Endothelial cell of umbilical vein (primary cell): ENCODE data around the gene TWF2. TPM values are rescaled to one million over a fixed set of nuclear protein-coding genes. Genes with fewer than 3 reads are reported as not detected.

Experiments
- BruUV-seq: library from RNA; stranded (reverse); fragments of 400-500 nt; replicated peaks from 2 replicates; lab custom pipeline; 2021; lab: Mats Ljungman, UMichigan
- CTCF ChIA-PET: fragments of 300-600, 350-600 bp; sonication (Branson Sonifier 250); formaldehyde crosslinking; loops from one replicate; lab custom pipeline; 2021; ENCODE audit warnings: antibody characterized with exemption, inconsistent platforms; lab: Charles Lee
- POLR2A ChIA-PET: fragments of 300-600, 350-600 bp; sonication (Branson Sonifier 250); formaldehyde crosslinking; loops from one replicate; lab custom pipeline; 2021; ENCODE audit warnings: antibody characterized with exemption, inconsistent platforms; lab: Charles Lee
- DNase-seq: peaks from one replicate; pipeline ENCODE4 v3.0.0-alpha.2; 2011; ENCODE audit warnings: low read depth, low spot score
- FAIRE-seq: peaks from 2 replicates; lab custom pipeline; 2011; peaks lifted over from hg19 to GRCh38; lab: Jason Lieb, UNC
- H2AFZ ChIP-seq: 2 replicates; pipeline ENCODE4 v1.6.0; 2012; ENCODE audit warnings: low read depth, low read length, control low read depth, inconsistent platforms
- H3K27ac ChIP-seq: 2 replicates; pipeline ENCODE4 v1.5.1; 2011; ENCODE audit warnings: low read depth, mild to moderate bottlenecking, control low read depth, low read length, moderate library complexity; ENCODE audit not compliant: insufficient read depth
- H3K27me3 ChIP-seq, 2 experiments: 2 replicates each; pipeline versions ENCODE4 v1.6.0 to v1.6.1; 2011; ENCODE audit warnings: low read length in 2 of 2, mixed read lengths in 1 of 2; ENCODE audit not compliant: control insufficient read depth in 2 of 2, insufficient read depth in 2 of 2
- H3K36me3 ChIP-seq, 2 experiments: 2 replicates in 1 of 2; 3 replicates in 1 of 2; pipeline ENCODE4 v1.5.1; 2011; ENCODE audit warnings: low read length in 2 of 2, mild to moderate bottlenecking in 1 of 2, moderate library complexity in 1 of 2; ENCODE audit not compliant: control insufficient read depth in 2 of 2, insufficient read depth in 2 of 2; ENCODE audit errors: extremely low read depth in 1 of 2
- H3K4me1 ChIP-seq: 3 replicates; pipeline ENCODE4 v1.5.1; 2011; ENCODE audit warnings: mild to moderate bottlenecking, low read length; ENCODE audit not compliant: control insufficient read depth, insufficient read depth; ENCODE audit errors: extremely low read depth
- H3K4me2 ChIP-seq: 2 replicates; pipeline ENCODE4 v1.6.1; 2011; ENCODE audit warnings: low read length, control low read depth, mixed read lengths; ENCODE audit not compliant: insufficient read depth
- H3K4me3 ChIP-seq, 3 experiments: fragments of 200-600 bp in 1 of 3; sonication (generic), shearing (Covaris generic) in 1 of 3; replicated peaks in 1 of 3; 2 replicates each; pipeline ENCODE4 v1.5.1; 2011 to 2016; ENCODE audit warnings: control low read depth in 3 of 3, low read length in 3 of 3, mild to moderate bottlenecking in 2 of 3, inconsistent platforms in 1 of 3, low read depth in 1 of 3, moderate library complexity in 1 of 3; ENCODE audit not compliant: insufficient read depth in 1 of 3
- H3K79me2 ChIP-seq: 2 replicates; pipeline ENCODE4 v1.6.0; 2012; ENCODE audit warnings: low read length, inconsistent platforms; ENCODE audit not compliant: control insufficient read depth, insufficient read depth
- H3K9ac ChIP-seq: replicated peaks from 2 replicates; pipeline ENCODE3; 2011; ENCODE audit warnings: low read length, control low read depth; ENCODE audit not compliant: insufficient read depth; ENCODE audit errors: extremely low read depth
- H3K9me1 ChIP-seq: replicated peaks from 3 replicates; pipeline ENCODE4 v1.6.0; 2011; ENCODE audit warnings: mild to moderate bottlenecking, low read length; ENCODE audit not compliant: control insufficient read depth, insufficient read depth; ENCODE audit errors: extremely low read depth
- H3K9me3 ChIP-seq: replicated peaks from 2 replicates; pipeline ENCODE4 v1.5.1; 2012; ENCODE audit warnings: low read length, inconsistent platforms; ENCODE audit not compliant: control insufficient read depth, insufficient read depth
- H4K20me1 ChIP-seq: replicated peaks from 2 replicates; pipeline ENCODE3; 2011; ENCODE audit warnings: mild to moderate bottlenecking, low read length; ENCODE audit not compliant: control insufficient read depth, insufficient read depth; ENCODE audit errors: extremely low read depth
- EZH2 ChIP-seq: IDR thresholded peaks from 2 replicates; pipeline ENCODE4 v1.6.1; 2012; ENCODE audit warnings: borderline replicate concordance, low read depth, mild to moderate bottlenecking, moderate library complexity, low read length, inconsistent platforms; ENCODE audit not compliant: severe bottlenecking
- FOS ChIP-seq: IDR thresholded peaks from 2 replicates; pipeline ENCODE4 v1.6.1; 2011; ENCODE audit warnings: mild to moderate bottlenecking, low read length, moderate library complexity, borderline replicate concordance; ENCODE audit not compliant: insufficient read depth
- GATA2 ChIP-seq: IDR thresholded peaks from 2 replicates; pipeline ENCODE4 v1.7.0; 2011; ENCODE audit warnings: low read depth, mild to moderate bottlenecking, moderate library complexity, mixed read lengths, low read length; ENCODE audit not compliant: insufficient read length, insufficient read depth
- JUN ChIP-seq: IDR thresholded peaks from 2 replicates; pipeline ENCODE4 v1.6.1; 2011; ENCODE audit warnings: borderline replicate concordance, low read depth; ENCODE audit not compliant: insufficient read length, insufficient read depth
- MYC ChIP-seq: IDR thresholded peaks from one replicate; pipeline ENCODE4 v1.6.1; 2011; ENCODE audit warnings: mild to moderate bottlenecking, low read depth, low read length
- POLR2A ChIP-seq: IDR thresholded peaks from 2 replicates; pipeline ENCODE4 v1.6.1; 2012; ENCODE audit warnings: low read depth, mild to moderate bottlenecking, control low read depth, low read length
- POLR2AphosphoS5 ChIP-seq: IDR thresholded peaks from 2 replicates; pipeline ENCODE4 v1.6.1; 2012; ENCODE audit warnings: low read depth, mild to moderate bottlenecking, control low read depth, low read length, moderate library complexity; ENCODE audit not compliant: insufficient read depth
- dilution Hi-C: fragments of 300-500 bp; cut with MboI; formaldehyde crosslinking; loops from one replicate; pipeline ENCODE4 v1.15.0; 2019; ENCODE audit warnings: low sequenced_read_pairs; ENCODE audit not compliant: extremely low pct_ligation_motif_present
- intact Hi-C: fragments of 100-400 bp; cut with micrococcal nuclease; formaldehyde crosslinking; loops from one replicate; pipeline ENCODE4 v1.10.0; 2022
- polyA plus RNA-seq, 4 experiments: library from polyadenylated mRNA; depleted of rRNA in 3 of 4; stranded (reverse) in 3 of 4; unstranded in 1 of 4; fragments of >200 nt; gene quantifications; 2 replicates each; pipeline versions ENCODE4 v1.2.1 to v1.2.3, GENCODE V29; 2011 to 2012; ENCODE audit warnings: missing spikeins in 1 of 4
- total RNA-seq: library from RNA; stranded (reverse); gene quantifications from 2 replicates; pipeline ENCODE4 v1.2.3, GENCODE V29; 2021
- TF ChIP-seq, protein P1 (sequence below): IDR thresholded peaks from 2 replicates; pipeline ENCODE4 v1.6.1; 2011; ENCODE audit not compliant: insufficient read depth, insufficient read length
- TF ChIP-seq, protein P2 (sequence below), 2 donors: IDR thresholded peaks; 1 replicate in 1 of 2; 2 replicates in 1 of 2; pipeline ENCODE4 v1.5.1; 2011; ENCODE audit warnings: low read length in 2 of 2, mild to moderate bottlenecking in 2 of 2, moderate library complexity in 2 of 2, control low read depth in 1 of 2, inconsistent platforms in 1 of 2, low read depth in 1 of 2; ENCODE audit not compliant: insufficient read depth in 1 of 2; ENCODE audit errors: extremely low read depth in 1 of 2

The TWF2 gene
- total and polyA plus RNA-seq, 2 donors (not counting 3 experiments of a cell fraction or from before 2014, with no cell fraction given), result 82.9 to 134 TPM

DNA sequence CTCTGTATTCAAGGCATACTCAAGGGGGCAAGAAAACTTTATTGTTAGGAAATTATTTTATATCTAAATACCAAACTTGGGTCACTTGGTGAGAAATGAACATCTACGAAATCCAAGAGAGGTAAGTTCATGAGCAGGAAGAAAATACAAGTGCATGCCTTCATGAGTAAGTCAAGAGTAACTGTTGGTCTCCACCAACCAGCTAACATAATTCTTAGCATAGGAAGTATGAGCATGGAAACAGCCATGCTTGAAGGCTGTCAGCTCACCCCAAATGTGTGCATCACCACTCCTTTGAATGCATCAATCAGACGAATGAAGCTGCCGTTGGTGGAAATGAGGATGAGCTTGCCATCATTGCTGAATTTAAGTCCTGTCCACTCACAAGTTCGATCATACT is 20.5 kb upstream of the TWF2 start:
- intact Hi-C loops (loop anchor here (1.0 kb wide), 1 partner anchor 11 kb away; no protein-coding TSS in a partner anchor), dilution Hi-C loops (no loop called here)
- Histone ChIP-seq H3K4me1 (peaks cover 15% of the 10 kb centered on the region), H2AFZ (no peak overlapping the region), H3K27ac (peak overlapping the region; percentile 54), H3K9me3 (no peaks in the 10 kb centered on the region), H3K36me3 (peaks cover 50 to 53% of the 10 kb centered on the region in 2 experiments), H3K4me3 (no peak overlapping the region), H3K79me2 (peaks cover 57% of the 10 kb centered on the region), H3K9ac (no peak overlapping the region), H3K9me1 (no peaks in the 10 kb centered on the region), H4K20me1 (no peaks in the 10 kb centered on the region), H3K4me2 (no peak overlapping the region), H3K27me3 (no peaks in the 10 kb centered on the region)
- ChIA-PET CTCF (interaction anchor here (0.9 to 4.2 kb wide), 11 partner anchors 12 to 187 kb away, joined by 3 to 25 read pairs (median 5); partner anchors contain the start of genes PPM1M, TWF2 and WDR82), POLR2A (interaction anchor here (0.9 kb wide), 1 partner anchor 19 kb away, joined by 5 read pairs; the partner anchor contains the start of gene WDR82)
- BruUV-seq, result no TSS peak
- TF ChIP-seq, protein P1, sequence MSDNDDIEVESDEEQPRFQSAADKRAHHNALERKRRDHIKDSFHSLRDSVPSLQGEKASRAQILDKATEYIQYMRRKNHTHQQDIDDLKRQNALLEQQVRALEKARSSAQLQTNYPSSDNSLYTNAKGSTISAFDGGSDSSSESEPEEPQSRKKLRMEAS, result no peak
- TF ChIP-seq POLR2A (no peak), FOS (no peak), POLR2AphosphoS5 (no peak), MYC (no peak), GATA2 (no peak), EZH2 (no peak), JUN (no peak)
- TF ChIP-seq, protein P2, sequence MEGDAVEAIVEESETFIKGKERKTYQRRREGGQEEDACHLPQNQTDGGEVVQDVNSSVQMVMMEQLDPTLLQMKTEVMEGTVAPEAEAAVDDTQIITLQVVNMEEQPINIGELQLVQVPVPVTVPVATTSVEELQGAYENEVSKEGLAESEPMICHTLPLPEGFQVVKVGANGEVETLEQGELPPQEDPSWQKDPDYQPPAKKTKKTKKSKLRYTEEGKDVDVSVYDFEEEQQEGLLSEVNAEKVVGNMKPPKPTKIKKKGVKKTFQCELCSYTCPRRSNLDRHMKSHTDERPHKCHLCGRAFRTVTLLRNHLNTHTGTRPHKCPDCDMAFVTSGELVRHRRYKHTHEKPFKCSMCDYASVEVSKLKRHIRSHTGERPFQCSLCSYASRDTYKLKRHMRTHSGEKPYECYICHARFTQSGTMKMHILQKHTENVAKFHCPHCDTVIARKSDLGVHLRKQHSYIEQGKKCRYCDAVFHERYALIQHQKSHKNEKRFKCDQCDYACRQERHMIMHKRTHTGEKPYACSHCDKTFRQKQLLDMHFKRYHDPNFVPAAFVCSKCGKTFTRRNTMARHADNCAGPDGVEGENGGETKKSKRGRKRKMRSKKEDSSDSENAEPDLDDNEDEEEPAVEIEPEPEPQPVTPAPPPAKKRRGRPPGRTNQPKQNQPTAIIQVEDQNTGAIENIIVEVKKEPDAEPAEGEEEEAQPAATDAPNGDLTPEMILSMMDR (IDR thresholded peaks at IDR 0.05; ENCODE audit: extremely low read depth in 1 of 2, insufficient read depth in 1 of 2, low read depth in 1 of 2, low read length in 2 of 2), result no peak
- no peak for DNase-seq
- no peak for FAIRE-seq
